Mucosa of descending colon (tissue), 3 donors: ENCODE data around the gene PRRX2. TPM values are rescaled to one million over a fixed set of nuclear protein-coding genes. Genes with fewer than 3 reads are reported as not detected.

ENCODE experiments used
- ATAC-seq: fragments of 200-7000 bp; cut with Tn5 transposase; one replicate; pipeline ENCODE4 v1.9.1; 2020; ENCODE audit warnings: mild to moderate bottlenecking, moderate library complexity
- DNase-seq, 3 donors: peaks; one replicate each; pipeline ENCODE4 v3.0.0-alpha.2; 2020
- H3K36me3 ChIP-seq: fragments of 200-600 bp; one replicate; pipeline ENCODE4 v1.8.0; 2021; ENCODE audit warnings: low read depth, mild to moderate bottlenecking
- H3K4me1 ChIP-seq: fragments of 200-600 bp; one replicate; pipeline ENCODE4 v1.8.0; 2021; ENCODE audit warnings: low read depth, mild to moderate bottlenecking
- H3K4me3 ChIP-seq: fragments of 200-600 bp; one replicate; pipeline ENCODE4 v1.8.0; 2021; ENCODE audit warnings: mild to moderate bottlenecking
- H3K9me3 ChIP-seq: fragments of 200-600 bp; one replicate; pipeline ENCODE4 v1.8.0; 2021; ENCODE audit warnings: mild to moderate bottlenecking
- CTCF ChIP-seq: fragments of 200-600 bp; IDR thresholded peaks from one replicate; pipeline ENCODE4 v1.8.0; 2022; ENCODE audit warnings: antibody characterized with exemption, mild to moderate bottlenecking
- intact Hi-C, 2 donors: fragments of 100-400 bp; cut with DNase I in 1 of 2; cut with micrococcal nuclease in 1 of 2; formaldehyde crosslinking; loops; one replicate each; pipeline versions ENCODE4 v1.11.0 to v1.11.1; 2022; cut with DNase I, micrococcal nuclease
- total RNA-seq, 3 donors: library from RNA; stranded (reverse); fragmentation: NEBNext Ultra II Directional in 2 of 3; extraction: Animal tissue kit (Norgen Biotek cat#: 25700) in 2 of 3; gene quantifications; one replicate each; pipeline versions ENCODE4 v1.2.1 to v1.2.4, GENCODE V29; 2021 to 2023
- donor health status: DM: no; HTN: no; CAD: no; lungs with moderate emphysema.
- donor health status: DM: no; HTN: no; CAD: no.
- donor health status: DM: no; HTN: yes; CAD: no.

Gene PRRX2
- total RNA-seq, 3 donors from 2014 or later: 0.38 to 1.6 (median 0.89) TPM

GRCh38 chr9:129643706-129644105 is 21.7 kb upstream of the PRRX2 start:
- no peak for TF ChIP-seq CTCF
- H3K4me3 ChIP-seq: no peak overlapping the region
- H3K36me3 ChIP-seq: no peaks in the 10 kb centered on the region
- ATAC-seq: no peak
- DNase-seq: no peak
- H3K4me1 ChIP-seq: peaks cover 13% of the 10 kb centered on the region
- intact Hi-C loops: no loop called here
- H3K9me3 ChIP-seq: no peaks in the 10 kb centered on the region

- H3K9me3 ChIP-seq: no peaks in the 10 kb centered on the region
- ATAC-seq (no peak), DNase-seq (no peak)
- TF ChIP-seq CTCF: no peak
- H3K4me1 ChIP-seq: peaks cover 13% of the 10 kb centered on the region
- intact Hi-C loops: no loop called here
- no peaks in the 10 kb centered on the region for H3K36me3 ChIP-seq
- H3K4me3 ChIP-seq: no peak overlapping the region
Observed at GRCh38 chr9:129644365-129644764, 21.1 kb upstream of the PRRX2 start.

- no peaks in the 10 kb centered on the region for H3K9me3 ChIP-seq
- H3K36me3 ChIP-seq: no peaks in the 10 kb centered on the region
- no peak for TF ChIP-seq CTCF
- H3K4me1 ChIP-seq: peaks cover 13% of the 10 kb centered on the region
- no peak for ATAC-seq
- DNase-seq: no peak
- H3K4me3 ChIP-seq: no peak overlapping the region
- intact Hi-C loops: loop anchor here in 1 of 2 donors (5.0 kb wide), 1 partner anchor 137 kb away; no protein-coding TSS in a partner anchor
Observed at GRCh38 chr9:129644902-129645301, 20.5 kb upstream of the PRRX2 start.

GRCh38 chr9:129646252-129646651 is 19.2 kb upstream of the PRRX2 start:
- intact Hi-C loops: loop anchor here in 1 of 2 donors (5.0 kb wide), 1 partner anchor 136 kb away; no protein-coding TSS in a partner anchor

GRCh38 chr9:129646654-129647053 is 18.8 kb upstream of the PRRX2 start:
- Histone ChIP-seq H3K4me3 (no peak overlapping the region), H3K36me3 (no peaks in the 10 kb centered on the region), H3K4me1 (no peaks in the 10 kb centered on the region), H3K9me3 (no peaks in the 10 kb centered on the region)
- TF ChIP-seq CTCF: no peak
- DNase-seq: no peak
- no peak for ATAC-seq
- intact Hi-C loops: loop anchor here in 1 of 2 donors (5.0 kb wide), 1 partner anchor 136 kb away; no protein-coding TSS in a partner anchor

More at GRCh38 chr9:129646252-129646651, 19.2 kb upstream of the PRRX2 start:
- H3K4me3 ChIP-seq: no peak overlapping the region
- DNase-seq (no peak), ATAC-seq (no peak)
- H3K36me3 ChIP-seq: no peaks in the 10 kb centered on the region
- H3K9me3 ChIP-seq: no peaks in the 10 kb centered on the region
- H3K4me1 ChIP-seq: peaks cover under 1% of the 10 kb centered on the region
- TF ChIP-seq CTCF: no peak

- intact Hi-C loops: loop anchor here in 1 of 2 donors (5.0 kb wide), 1 partner anchor 135 kb away; no protein-coding TSS in a partner anchor
- Histone ChIP-seq H3K4me3 (no peak overlapping the region), H3K36me3 (no peaks in the 10 kb centered on the region), H3K4me1 (no peaks in the 10 kb centered on the region), H3K9me3 (no peaks in the 10 kb centered on the region)
- TF ChIP-seq CTCF: no peak
- DNase-seq (no peak), ATAC-seq (no peak)
Observed at GRCh38 chr9:129647635-129648034, 17.8 kb upstream of the PRRX2 start.
